IPS-20b (cell line): Measurements from ENCODE around the gene ADAMTS2.

Experiments
- H3K27ac ChIP-seq: one replicate; pipeline ENCODE4 v1.5.1; 2013; ENCODE audit warnings: low read length
- H3K27me3 ChIP-seq: 2 replicates; pipeline ENCODE4 v1.6.1; 2013; ENCODE audit warnings: mild to moderate bottlenecking, low read length, inconsistent platforms; ENCODE audit not compliant: insufficient read depth
- H3K36me3 ChIP-seq: 2 replicates; pipeline ENCODE4 v1.6.1; 2013; ENCODE audit warnings: low read depth, mild to moderate bottlenecking, inconsistent platforms, low read length, moderate library complexity; ENCODE audit not compliant: insufficient read depth
- H3K4me1 ChIP-seq: 2 replicates; pipeline ENCODE4 v1.6.1; 2013; ENCODE audit warnings: mild to moderate bottlenecking, control low read depth, inconsistent platforms, low read length, moderate library complexity; ENCODE audit not compliant: insufficient read depth
- H3K4me3 ChIP-seq: 2 replicates; pipeline ENCODE4 v1.5.1; 2013; ENCODE audit warnings: mild to moderate bottlenecking, low read length, inconsistent platforms
- H3K9ac ChIP-seq: 2 replicates; pipeline ENCODE4 v1.6.1; 2013; ENCODE audit warnings: low read depth, mild to moderate bottlenecking, inconsistent platforms, low read length, moderate library complexity
- H3K9me3 ChIP-seq: 2 replicates; pipeline ENCODE4 v1.6.1; 2013; ENCODE audit warnings: mild to moderate bottlenecking, low read depth, low read length, inconsistent platforms; ENCODE audit not compliant: insufficient read depth

ADAMTS2 gene

DNA sequence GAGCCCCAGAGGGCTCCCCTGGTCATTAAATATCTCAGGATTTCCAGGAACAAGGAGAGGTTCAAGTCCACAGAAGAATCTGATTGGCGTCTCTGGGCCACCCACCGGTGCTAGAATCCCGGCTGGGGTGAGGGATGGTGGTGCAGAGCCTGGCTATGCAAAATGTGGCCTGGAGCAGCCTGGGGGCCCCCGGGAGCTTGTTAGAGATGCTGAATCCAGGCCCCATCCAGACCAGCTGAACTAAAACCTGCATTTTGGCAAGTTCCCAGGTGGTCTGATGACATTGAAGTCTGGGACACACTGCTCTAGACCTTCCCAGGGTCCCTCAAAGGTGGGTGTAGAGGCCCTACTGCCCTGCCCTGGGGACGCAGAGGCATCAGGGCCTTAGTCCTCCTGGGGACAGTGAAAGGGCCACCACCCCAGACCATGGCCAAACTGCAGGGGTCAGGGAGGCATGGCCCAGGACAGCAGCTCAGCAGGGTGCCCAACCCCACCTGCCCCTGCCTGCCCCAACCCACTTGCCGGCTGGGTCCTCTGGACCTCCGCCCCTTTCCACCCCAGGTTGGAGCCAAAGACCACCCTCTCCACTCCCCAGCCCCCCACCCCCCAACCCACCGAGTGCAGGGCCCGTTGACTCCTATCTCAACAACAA lies 34.7 kb downstream of the ADAMTS2 start:
- H3K27ac ChIP-seq: no peak overlapping the region
- no peaks in the 10 kb centered on the region; the same call in 1 of the 2 replicates for H3K9me3 ChIP-seq
- H3K4me3 ChIP-seq: no peak overlapping the region
- H3K4me1 ChIP-seq: no peaks in the 10 kb centered on the region
- H3K36me3 ChIP-seq: no peaks in the 10 kb centered on the region
- H3K9ac ChIP-seq: no peak overlapping the region
- H3K27me3 ChIP-seq: no peaks in the 10 kb centered on the region

DNA sequence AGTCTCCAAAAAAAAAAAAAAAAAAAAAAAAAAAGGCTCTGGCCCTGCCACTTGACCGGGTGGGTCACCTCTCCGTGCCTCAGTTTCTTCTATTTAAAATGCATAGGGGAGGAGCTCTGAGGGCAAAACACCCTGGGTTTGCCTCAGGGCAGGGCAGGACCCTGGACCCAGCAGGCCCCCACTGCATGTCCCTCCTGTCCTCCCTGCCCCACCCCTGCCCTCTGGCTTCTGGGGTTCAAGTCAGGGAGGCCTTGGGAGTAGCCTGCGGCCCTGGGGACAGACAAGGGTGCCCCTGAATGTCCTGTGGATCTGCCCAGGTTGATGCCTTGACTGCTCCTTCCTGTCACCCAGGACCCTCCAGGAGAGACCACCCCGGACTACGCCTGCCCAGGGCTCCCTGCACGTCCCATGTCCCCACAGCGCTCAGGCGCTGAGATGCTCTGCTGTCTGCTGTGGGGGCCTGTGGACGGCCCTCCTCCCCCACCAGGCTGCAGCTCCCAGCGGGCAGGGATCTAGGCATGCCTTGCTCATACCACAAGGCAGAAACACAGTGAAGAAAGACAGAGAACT lies 35.4 kb downstream of the ADAMTS2 start:
- no peaks in the 10 kb centered on the region for H3K36me3 ChIP-seq
- H3K27ac ChIP-seq: no peak overlapping the region
- no peak overlapping the region for H3K4me3 ChIP-seq
- H3K9ac ChIP-seq: no peak overlapping the region
- no peaks in the 10 kb centered on the region; the same call in 1 of the 2 replicates for H3K9me3 ChIP-seq
- no peaks in the 10 kb centered on the region for H3K27me3 ChIP-seq
- H3K4me1 ChIP-seq: no peaks in the 10 kb centered on the region

DNA sequence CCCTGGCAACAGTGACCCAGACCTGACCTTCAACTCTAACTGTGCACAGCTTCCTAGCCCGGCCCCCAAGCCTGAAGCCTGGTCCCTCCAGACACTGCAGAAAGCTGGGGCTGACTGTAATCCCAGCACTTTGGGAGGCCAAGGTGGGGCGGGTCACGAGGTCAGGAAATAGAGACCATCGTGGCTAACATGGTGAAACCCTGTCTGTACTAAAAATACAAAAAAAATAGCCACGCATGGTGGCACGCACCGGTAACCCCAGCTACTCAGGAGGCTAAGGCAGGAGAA lies 35.9 kb downstream of the ADAMTS2 start:
- Histone ChIP-seq H3K4me1 (no peaks in the 10 kb centered on the region), H3K36me3 (no peaks in the 10 kb centered on the region), H3K9ac (no peak overlapping the region)

DNA sequence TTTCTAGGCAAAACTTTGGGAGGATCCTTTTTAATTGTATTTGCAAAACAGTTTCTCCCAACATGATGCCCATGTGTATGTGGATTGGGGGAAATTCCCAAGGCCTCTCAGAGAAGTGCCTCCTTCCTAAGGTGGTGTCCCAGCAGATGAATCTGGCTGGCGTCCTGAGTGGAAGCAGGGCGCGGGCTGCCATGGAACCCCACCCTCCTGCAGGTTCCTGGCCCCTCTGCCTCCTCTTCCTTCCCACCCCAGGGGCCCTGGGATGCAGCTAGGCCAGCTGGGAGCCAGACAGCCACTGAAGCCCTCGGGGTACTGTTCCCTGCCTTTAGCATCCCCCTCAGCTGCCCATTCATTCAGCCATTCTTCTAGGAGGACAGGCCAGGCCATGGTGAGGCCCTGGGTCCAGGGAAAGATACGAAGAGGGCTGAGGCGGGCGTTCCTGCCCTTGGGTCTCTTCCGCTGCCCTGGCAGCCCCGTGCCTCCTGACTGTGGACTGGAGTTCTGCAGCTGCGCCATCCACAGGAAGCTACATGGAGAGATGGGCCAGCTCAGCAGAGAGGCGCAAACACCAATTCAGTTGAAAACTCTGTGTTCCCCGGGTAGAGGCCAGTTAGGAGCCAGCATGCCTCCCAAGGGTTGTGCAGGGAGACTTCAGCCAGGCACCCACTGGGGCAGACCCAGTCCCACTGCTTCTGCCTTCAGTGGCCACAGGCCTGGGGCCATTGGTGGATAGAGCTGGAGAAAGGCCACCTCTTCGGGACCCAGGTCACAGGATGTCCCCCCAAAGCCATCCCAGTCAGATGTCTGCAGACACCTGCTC lies 36.5 kb downstream of the ADAMTS2 start:
- Histone ChIP-seq H3K27me3 (no peaks in the 10 kb centered on the region), H3K36me3 (no peaks in the 10 kb centered on the region)

More for the DNA sequence above, 35.9 kb downstream of the ADAMTS2 start:
- Histone ChIP-seq H3K27ac (no peak overlapping the region), H3K4me3 (no peak overlapping the region), H3K9me3 (no peaks in the 10 kb centered on the region; the same call in 1 of the 2 replicates), H3K27me3 (no peaks in the 10 kb centered on the region)

DNA sequence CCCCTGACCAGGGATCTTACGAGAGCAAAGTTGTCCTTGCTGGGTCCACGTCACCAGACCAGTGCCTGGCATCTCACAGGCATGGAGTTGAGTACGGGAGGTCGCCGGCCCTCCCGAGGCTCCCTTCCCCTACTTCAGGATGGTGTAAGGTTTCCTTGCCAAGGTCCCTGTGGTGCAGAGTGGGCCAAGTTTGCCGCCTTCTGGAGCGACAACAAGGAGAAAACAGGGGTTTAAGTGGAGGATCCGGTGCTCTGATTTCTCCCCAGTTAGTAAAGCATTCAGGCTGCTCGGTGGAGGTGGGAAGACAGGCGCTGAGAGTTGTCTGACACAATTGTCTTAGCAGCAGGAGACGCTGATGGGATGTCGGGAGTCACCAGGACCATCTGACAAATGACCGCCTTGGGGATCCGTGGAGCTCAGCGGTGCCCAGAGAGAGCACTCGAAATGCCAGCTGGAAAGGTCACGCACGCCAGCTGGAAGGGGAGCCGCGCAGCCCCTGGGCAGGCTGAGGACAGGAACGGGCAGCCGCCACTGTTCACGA lies 37.3 kb downstream of the ADAMTS2 start:
- Histone ChIP-seq H3K4me1 (no peaks in the 10 kb centered on the region), H3K27ac (no peak overlapping the region), H3K27me3 (no peaks in the 10 kb centered on the region), H3K9ac (no peak overlapping the region), H3K4me3 (no peak overlapping the region), H3K9me3 (no peaks in the 10 kb centered on the region; the same call in 1 of the 2 replicates), H3K36me3 (no peaks in the 10 kb centered on the region)

More for the DNA sequence above, 36.5 kb downstream of the ADAMTS2 start:
- Histone ChIP-seq H3K4me3 (no peak overlapping the region), H3K9me3 (no peaks in the 10 kb centered on the region; the same call in 1 of the 2 replicates), H3K9ac (no peak overlapping the region), H3K4me1 (no peaks in the 10 kb centered on the region), H3K27ac (no peak overlapping the region)

DNA sequence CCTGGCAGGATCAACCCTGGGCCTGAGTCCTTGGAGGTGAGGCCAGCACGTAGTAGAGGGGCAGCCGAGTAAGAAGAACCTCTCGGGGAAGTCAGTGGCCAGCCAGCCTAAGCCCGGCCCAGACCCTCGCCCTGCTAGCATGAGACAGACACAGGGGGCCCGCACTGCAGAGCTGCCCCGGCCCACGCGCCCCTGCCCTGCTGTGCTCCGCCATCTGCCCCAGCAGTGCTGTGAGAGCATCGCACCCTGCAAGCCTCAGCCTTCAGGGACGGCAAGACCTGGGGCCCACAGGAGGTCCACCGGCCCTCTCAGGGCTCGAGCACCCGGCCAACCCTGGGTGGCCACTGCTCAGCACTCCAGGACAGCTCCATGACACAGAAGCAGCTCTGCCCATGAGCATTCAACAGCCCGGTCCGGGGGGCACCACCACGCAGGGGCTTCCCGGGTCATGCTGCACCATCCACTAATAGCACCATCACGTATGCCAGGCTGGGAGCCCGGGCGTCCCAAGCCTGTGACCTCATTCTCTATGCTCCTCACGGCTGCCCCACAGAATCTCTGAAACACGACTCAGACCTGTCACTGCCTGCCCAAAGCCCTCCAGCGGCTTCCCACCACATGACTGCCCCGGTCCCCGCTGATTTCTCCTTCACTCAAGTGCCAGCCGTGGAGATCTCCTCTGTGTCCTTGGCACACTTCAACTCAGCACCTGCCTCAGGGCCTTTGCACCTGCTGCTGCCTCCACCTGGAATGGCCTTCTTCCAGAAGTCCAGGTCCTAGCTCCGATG lies 38.1 kb downstream of the ADAMTS2 start:
- no peaks in the 10 kb centered on the region for H3K4me1 ChIP-seq
- no peak overlapping the region for H3K27ac ChIP-seq
- no peaks in the 10 kb centered on the region; the same call in 1 of the 2 replicates for H3K9me3 ChIP-seq
- no peak overlapping the region for H3K9ac ChIP-seq
- no peak overlapping the region for H3K4me3 ChIP-seq
- no peaks in the 10 kb centered on the region for H3K36me3 ChIP-seq
- no peaks in the 10 kb centered on the region for H3K27me3 ChIP-seq

DNA sequence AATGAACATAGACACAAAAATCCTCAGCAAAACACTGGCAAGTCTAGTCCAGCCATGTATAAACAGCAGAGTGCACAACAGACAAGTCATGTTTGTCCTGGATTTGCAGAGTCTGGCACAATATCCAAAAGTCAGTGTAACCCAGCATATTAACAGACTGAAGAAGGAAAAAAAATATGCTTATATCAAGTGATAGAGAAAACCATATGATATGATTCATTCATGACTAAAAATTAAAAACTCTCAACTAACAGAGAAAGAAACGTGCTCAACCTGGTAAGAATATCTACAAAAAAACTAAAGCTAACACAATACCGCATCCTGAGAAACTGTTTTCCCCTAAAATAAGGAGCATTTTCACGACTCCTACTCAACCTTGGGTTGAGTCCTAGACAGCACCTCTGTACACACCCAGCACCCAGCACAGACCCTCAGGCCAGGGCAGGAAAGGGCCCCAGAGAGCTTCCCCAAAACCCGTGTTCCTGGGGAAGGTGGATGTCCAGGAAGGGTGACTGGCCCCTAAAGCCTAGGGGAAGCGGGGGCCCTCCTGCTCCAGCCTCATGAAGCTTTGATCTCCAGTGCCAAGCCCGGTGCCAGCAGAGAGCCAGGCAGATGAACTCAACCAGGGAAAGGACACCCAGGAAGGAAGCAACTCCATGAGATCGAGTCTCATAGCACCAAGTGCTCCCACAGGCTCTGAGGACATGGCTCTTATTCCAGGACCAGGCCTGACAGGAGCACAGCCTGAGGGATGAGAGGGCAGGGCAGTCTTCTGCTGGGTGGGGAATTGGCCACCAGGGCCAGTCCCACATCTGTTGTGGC lies 38.9 kb downstream of the ADAMTS2 start:
- H3K4me1 ChIP-seq: no peaks in the 10 kb centered on the region
- H3K4me3 ChIP-seq: no peak overlapping the region
- H3K9ac ChIP-seq: no peak overlapping the region
- H3K27ac ChIP-seq: no peak overlapping the region
- H3K9me3 ChIP-seq: no peaks in the 10 kb centered on the region; the same call in 1 of the 2 replicates
- H3K27me3 ChIP-seq: no peaks in the 10 kb centered on the region
- H3K36me3 ChIP-seq: no peaks in the 10 kb centered on the region

DNA sequence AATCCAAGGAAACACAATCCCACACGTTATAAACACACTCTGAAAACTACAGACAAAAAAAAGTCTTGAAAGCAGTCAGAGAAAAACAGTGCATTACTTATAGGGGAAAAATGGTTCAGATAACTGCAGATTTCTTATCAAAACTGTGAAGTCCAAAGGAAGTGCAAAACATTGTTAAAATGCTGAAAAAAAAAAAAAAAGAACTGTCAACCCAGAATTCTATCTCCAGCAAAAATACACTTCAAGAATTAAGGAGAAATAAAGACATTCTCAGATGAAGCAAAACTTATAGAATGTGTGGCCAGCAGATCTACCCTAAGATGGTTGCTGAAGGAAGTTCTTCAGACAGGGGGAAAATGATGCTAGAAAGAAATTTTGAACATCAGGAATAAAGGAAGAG lies 40.4 kb downstream of the ADAMTS2 start:
- Histone ChIP-seq H3K9me3 (no peaks in the 10 kb centered on the region; the same call in 1 of the 2 replicates), H3K27me3 (no peaks in the 10 kb centered on the region), H3K36me3 (no peaks in the 10 kb centered on the region), H3K9ac (no peak overlapping the region), H3K27ac (no peak overlapping the region), H3K4me1 (no peaks in the 10 kb centered on the region), H3K4me3 (no peak overlapping the region)

DNA sequence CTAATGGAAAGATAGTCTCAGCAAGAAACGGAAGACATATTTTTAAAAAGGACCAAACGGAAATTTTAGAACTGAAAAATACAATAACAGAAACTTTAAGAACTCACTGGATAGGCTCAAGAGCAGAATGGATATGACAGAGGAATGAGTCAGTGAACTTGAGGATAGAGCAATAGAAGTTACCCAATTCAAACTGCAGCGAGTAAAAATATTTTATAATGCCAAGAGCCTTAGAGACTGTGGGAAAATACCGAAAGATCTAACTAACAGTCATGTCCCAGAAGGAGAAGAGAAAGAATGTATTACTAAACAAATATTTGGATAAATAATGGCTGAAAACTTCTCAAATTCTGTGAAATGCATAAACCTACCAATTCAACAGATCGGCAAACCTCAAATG lies 40.8 kb downstream of the ADAMTS2 start:
- Histone ChIP-seq H3K27ac (no peak overlapping the region), H3K9ac (no peak overlapping the region), H3K9me3 (no peaks in the 10 kb centered on the region; the same call in 1 of the 2 replicates), H3K27me3 (no peaks in the 10 kb centered on the region), H3K4me1 (no peaks in the 10 kb centered on the region), H3K36me3 (no peaks in the 10 kb centered on the region), H3K4me3 (no peak overlapping the region)

DNA sequence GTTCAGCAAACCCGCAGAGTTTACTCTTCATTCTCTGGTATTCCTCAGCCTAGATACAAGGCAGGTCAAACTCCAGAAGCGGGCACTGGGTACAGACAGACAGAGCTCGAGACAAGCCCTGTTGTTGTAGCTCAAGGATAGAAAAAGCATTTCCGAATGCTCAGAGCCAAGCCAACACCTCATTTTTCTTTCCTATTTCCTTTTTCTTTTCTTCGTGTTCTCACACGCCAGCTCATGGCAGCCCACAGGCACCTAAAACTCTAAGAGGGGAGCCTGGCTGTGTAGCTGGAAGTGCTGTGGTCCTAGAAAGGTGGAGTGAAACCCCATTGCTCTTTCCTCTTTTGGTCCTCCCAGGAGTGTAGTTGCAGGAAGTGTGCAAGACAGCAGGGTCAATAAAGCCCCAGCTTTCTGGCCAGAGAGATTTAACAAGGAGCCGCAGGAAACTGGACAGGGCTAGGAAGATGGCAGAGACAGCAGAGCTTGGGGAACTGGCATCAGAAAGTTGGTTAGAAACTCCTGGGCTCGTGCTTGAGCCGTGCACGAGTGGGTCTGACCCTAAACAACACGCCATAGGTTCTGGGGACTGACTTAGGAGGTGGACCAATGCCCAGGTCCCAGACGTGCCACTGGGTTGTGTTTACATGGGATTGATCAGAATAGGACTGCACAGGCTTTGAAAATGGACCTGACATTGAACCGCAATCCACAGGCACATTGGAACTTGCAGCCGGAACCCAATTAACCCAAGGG lies 41.6 kb downstream of the ADAMTS2 start:
- Histone ChIP-seq H3K4me3 (no peak overlapping the region), H3K27me3 (no peaks in the 10 kb centered on the region), H3K27ac (no peak overlapping the region), H3K36me3 (no peaks in the 10 kb centered on the region), H3K9me3 (no peaks in the 10 kb centered on the region; the same call in 1 of the 2 replicates), H3K4me1 (no peaks in the 10 kb centered on the region), H3K9ac (no peak overlapping the region)
